HepG2 (cell line): Measurements from ENCODE around the gene RBCK1. TPM values are rescaled to one million over a fixed set of nuclear protein-coding genes. Genes with fewer than 3 reads are reported as not detected.

Source experiments
- CBX2 ChIP-seq, 2 experiments: fragments of 200-600 bp in 1 of 2; sonication (generic); formaldehyde crosslinking in 1 of 2; IDR thresholded peaks; 2 replicates each; pipeline versions ENCODE4 v1.7.0 to v1.8.1; 2018 to 2022; ENCODE audit warnings: low read depth in 2 of 2, low read length in 1 of 2, mild to moderate bottlenecking in 1 of 2, missing genetic modification reagents in 1 of 2
- GATAD1 ChIP-seq: IDR thresholded peaks from 2 replicates; pipeline ENCODE4 v1.6.1; 2016; ENCODE audit warnings: missing genetic modification reagents, missing compliant biosample characterization
- GMEB2 ChIP-seq: IDR thresholded peaks from 2 replicates; pipeline ENCODE4 v1.6.1; 2016; ENCODE audit warnings: missing biosample characterization, missing genetic modification reagents, low read depth
- NFYB ChIP-seq: sonication (generic); formaldehyde crosslinking; IDR thresholded peaks from 2 replicates; pipeline ENCODE4 v1.4.0; 2020; ENCODE audit warnings: missing genetic modification reagents
- TFDP2 ChIP-seq: sonication (generic); formaldehyde crosslinking; IDR thresholded peaks from 2 replicates; pipeline ENCODE4 v1.4.0; 2020; ENCODE audit warnings: missing genetic modification reagents
- ZBTB25 ChIP-seq: IDR thresholded peaks from 2 replicates; pipeline ENCODE4 v1.6.1; 2018; ENCODE audit warnings: missing genetic modification reagents
- ZGPAT ChIP-seq: IDR thresholded peaks from 2 replicates; pipeline ENCODE4 v1.6.1; 2016; ENCODE audit warnings: mild to moderate bottlenecking
- ZNF253 ChIP-seq: sonication (generic); formaldehyde crosslinking; IDR thresholded peaks from 2 replicates; pipeline ENCODE4 v1.8.0; 2022; ENCODE audit warnings: mild to moderate bottlenecking, missing genetic modification reagents, borderline replicate concordance
- ZNF549 ChIP-seq: sonication (generic); formaldehyde crosslinking; IDR thresholded peaks from 2 replicates; pipeline ENCODE4 v1.5.0; 2020; ENCODE audit warnings: missing genetic modification reagents
- ZNF646 ChIP-seq: sonication (generic); formaldehyde crosslinking; IDR thresholded peaks from 2 replicates; pipeline ENCODE4 v1.9.0; 2021; ENCODE audit warnings: mild to moderate bottlenecking, missing genetic modification reagents
- ZNF703 ChIP-seq: sonication (generic); formaldehyde crosslinking; IDR thresholded peaks from 2 replicates; pipeline ENCODE4 v1.5.1; 2020; ENCODE audit warnings: missing genetic modification reagents, mild to moderate bottlenecking, moderate library complexity, borderline replicate concordance
- polyA plus RNA-seq, 8 experiments: library from polyadenylated mRNA; depleted of rRNA in 3 of 8; stranded (reverse) in 7 of 8; unstranded in 1 of 8; fragments of >200 nt; fragmentation: Illumina TruSeq in 4 of 8; extraction: Trizol in 4 of 8; gene quantifications; 2 replicates each; pipeline versions ENCODE4 v1.2.1 to v1.2.3, GENCODE V29; 2011 to 2016; ENCODE audit warnings: low read depth in 4 of 8, missing spikeins in 1 of 8, mixed read lengths in 1 of 8; ENCODE audit not compliant: insufficient read depth in 1 of 8
- total RNA-seq, 5 experiments: library from RNA; depleted of rRNA; stranded (reverse); fragments of >200 nt; fragmentation: Illumina TruSeq; extraction: Trizol; gene quantifications; 2 replicates each; pipeline ENCODE4 v1.2.3, GENCODE V29; 2016; ENCODE audit warnings: low read depth in 1 of 5

The RBCK1 gene
- total and polyA plus RNA-seq, 2 of the 13 experiments (the other 11 are each of a cell fraction or from before 2014, with no cell fraction given) = 149 to 215 TPM

GRCh38 chr20:382291-383115 lies 25.6 kb upstream of the RBCK1 start (continued):
- no peak for TF ChIP-seq ZGPAT (CRISPR knock-in tag)
- no peak for TF ChIP-seq ZNF549 (CRISPR knock-in tag)
- TF ChIP-seq CBX2 (IDR thresholded peaks at IDR 0.05; ENCODE audit: low read depth, low read length) = no peak
- no peak for TF ChIP-seq CBX2 (CRISPR knock-in tag; IDR thresholded peaks at IDR 0.05; ENCODE audit: low read depth)
- TF ChIP-seq ZBTB25 (CRISPR knock-in tag) = no peak; the same call in 1 of the 2 replicates
- no peak for TF ChIP-seq NFYB (CRISPR knock-in tag)
- TF ChIP-seq ZNF253 (CRISPR knock-in tag) = peak; percentile 29; the same call in 1 of the 2 replicates
- TF ChIP-seq TFDP2 (CRISPR knock-in tag) = no peak
- 0 out of 2 replicates have a peak, but pooled peaks have one; percentile 24 for TF ChIP-seq GATAD1 (CRISPR knock-in tag)
- 0 out of 2 replicates have a peak, but pooled peaks have one; percentile 4 for TF ChIP-seq GMEB2 (CRISPR knock-in tag)
- TF ChIP-seq ZNF646 = peak; percentile 43
- 0 out of 2 replicates have a peak, but pooled peaks have one; percentile 50 for TF ChIP-seq ZNF703 (CRISPR knock-in tag)
